Rectal smooth muscle tissue (tissue), 1 donor: ENCODE measurements around the gene MUTYH.
"Not testable (repeated sequence)": the region's sequence is repeated elsewhere in the genome, so short reads cannot be mapped to it uniquely, and the experiment has no call there.

ENCODE experiments used
- H3K27ac ChIP-seq: one replicate; pipeline ENCODE4 v1.7.0; 2013; ENCODE audit warnings: low read depth, low read length, inconsistent platforms
- H3K27me3 ChIP-seq: one replicate; pipeline ENCODE4 v1.7.0; 2013; ENCODE audit warnings: low read length; ENCODE audit not compliant: control insufficient read depth, insufficient read depth
- H3K36me3 ChIP-seq: one replicate; pipeline ENCODE4 v1.7.0; 2013; ENCODE audit warnings: low read length; ENCODE audit not compliant: control insufficient read depth, insufficient read depth
- H3K4me1 ChIP-seq: one replicate; pipeline ENCODE4 v1.7.0; 2013; ENCODE audit warnings: low read length; ENCODE audit not compliant: control insufficient read depth, insufficient read depth
- H3K4me3 ChIP-seq: one replicate; pipeline ENCODE4 v1.7.0; 2013; ENCODE audit warnings: low read length
- H3K9ac ChIP-seq: one replicate; pipeline ENCODE4 v1.7.0; 2013; ENCODE audit warnings: low read length

The MUTYH gene

GRCh38 chr1:45370575-45370974 lies 30.3 kb upstream of the MUTYH start:
- peaks cover 3% of the 10 kb centered on the region for H3K4me1 ChIP-seq
- H3K4me3 ChIP-seq, result no peak overlapping the region
- no peaks in the 10 kb centered on the region for H3K36me3 ChIP-seq
- no peaks in the 10 kb centered on the region for H3K27me3 ChIP-seq
- no peak overlapping the region for H3K9ac ChIP-seq
- no peak overlapping the region for H3K27ac ChIP-seq

GRCh38 chr1:45365051-45365450 lies 24.8 kb upstream of the MUTYH start:
- H3K4me3 ChIP-seq, result no peak overlapping the region
- H3K4me1 ChIP-seq, result peaks cover 6% of the 10 kb centered on the region
- H3K27ac ChIP-seq, result no peak overlapping the region
- H3K9ac ChIP-seq, result no peak overlapping the region
- H3K27me3 ChIP-seq, result no peaks in the 10 kb centered on the region
- no peaks in the 10 kb centered on the region for H3K36me3 ChIP-seq

DNA sequence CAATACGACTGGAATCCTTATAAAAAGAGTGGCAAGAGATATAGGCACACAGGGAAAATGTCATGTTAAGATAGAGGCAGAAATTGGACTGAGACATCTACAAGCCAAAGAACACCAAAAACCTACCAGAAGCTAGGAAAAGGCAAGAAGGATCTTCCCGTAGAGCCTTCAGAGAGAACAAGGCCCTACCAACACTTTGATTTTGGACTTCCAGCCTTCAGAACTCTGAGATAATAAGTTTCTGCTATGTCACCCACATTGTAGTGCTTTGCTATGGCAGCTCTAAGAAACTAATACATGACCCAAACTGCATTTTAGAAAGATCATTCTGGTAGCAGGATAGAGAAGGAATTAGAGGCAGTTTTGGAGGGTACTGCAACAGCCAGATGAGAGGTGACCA lies 24.1 kb upstream of the MUTYH start:
- Histone ChIP-seq H3K36me3 (no peaks in the 10 kb centered on the region), H3K4me1 (peaks cover 8% of the 10 kb centered on the region), H3K9ac (no peak overlapping the region), H3K4me3 (no peak overlapping the region), H3K27me3 (no peaks in the 10 kb centered on the region), H3K27ac (no peak overlapping the region)

- H3K27me3 ChIP-seq, H3K36me3 ChIP-seq, H3K4me1 ChIP-seq, H3K9ac ChIP-seq: not testable (repeated sequence)
- H3K27ac ChIP-seq, result peak overlapping the region; percentile 66
- H3K4me3 ChIP-seq, result peak overlapping the region; percentile 41
Measured at GRCh38 chr1:45360981-45361380, 20.7 kb upstream of the MUTYH start.

GRCh38 chr1:45359882-45360513 lies 19.8 kb upstream of the MUTYH start:
- Histone ChIP-seq H3K27ac (peak overlapping the region; percentile 66), H3K4me1 (peaks cover 8% of the 10 kb centered on the region), H3K9ac (no peak overlapping the region), H3K36me3 (no peaks in the 10 kb centered on the region), H3K4me3 (peak overlapping the region; percentile 33), H3K27me3 (no peaks in the 10 kb centered on the region)

DNA sequence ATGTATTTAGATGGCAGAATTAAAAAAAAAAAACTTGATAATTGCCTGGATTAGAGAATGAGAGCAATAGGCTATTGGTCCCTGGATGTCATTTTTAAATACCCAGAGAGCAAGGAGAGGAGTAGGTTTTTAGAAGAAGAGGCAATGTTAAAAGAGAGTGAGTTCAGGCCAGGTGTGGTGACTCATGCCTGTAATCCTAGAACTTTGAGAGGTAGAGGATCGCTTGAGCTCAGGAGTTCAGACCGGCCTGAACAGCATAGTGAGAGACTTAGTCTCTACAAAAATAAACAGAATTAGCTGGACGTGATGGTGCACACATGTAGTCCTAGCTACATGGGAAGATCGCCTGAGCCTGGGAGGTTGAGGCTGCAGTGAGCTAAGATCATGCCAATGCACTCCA lies 15.9 kb upstream of the MUTYH start:
- Histone ChIP-seq H3K4me1 (peaks cover 8% of the 10 kb centered on the region), H3K27ac (no peak overlapping the region), H3K4me3 (no peak overlapping the region), H3K36me3 (no peaks in the 10 kb centered on the region), H3K9ac (no peak overlapping the region), H3K27me3 (no peaks in the 10 kb centered on the region)

DNA sequence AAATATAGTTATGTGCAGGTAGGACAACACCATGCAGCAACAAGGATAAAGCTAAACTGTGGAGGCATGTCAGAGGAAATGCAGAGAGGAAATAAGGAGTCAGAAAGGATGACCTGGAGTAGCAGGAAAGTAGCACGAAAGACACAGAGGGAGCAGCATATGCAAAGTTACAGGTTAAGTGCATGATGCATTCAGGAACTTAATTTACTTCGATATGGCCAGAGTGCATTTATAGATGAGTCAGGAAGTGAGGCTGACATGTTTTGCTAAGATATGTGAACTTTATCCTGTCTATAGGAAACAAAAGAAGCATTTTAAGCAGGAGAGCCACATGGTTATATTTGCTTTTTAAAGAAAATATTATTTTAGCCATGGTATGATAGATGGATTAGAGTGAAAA lies 15.4 kb upstream of the MUTYH start:
- Histone ChIP-seq H3K9ac (no peak overlapping the region), H3K27me3 (no peaks in the 10 kb centered on the region), H3K36me3 (no peaks in the 10 kb centered on the region), H3K4me3 (no peak overlapping the region), H3K27ac (no peak overlapping the region), H3K4me1 (peaks cover 8% of the 10 kb centered on the region)

- H3K4me3 ChIP-seq, result no peak overlapping the region
- peaks cover under 1% of the 10 kb centered on the region for H3K4me1 ChIP-seq
- no peak overlapping the region for H3K9ac ChIP-seq
- no peaks in the 10 kb centered on the region for H3K36me3 ChIP-seq
- H3K27ac ChIP-seq, result no peak overlapping the region
- H3K27me3 ChIP-seq, result no peaks in the 10 kb centered on the region
Measured at GRCh38 chr1:45354838-45355237, 14.6 kb upstream of the MUTYH start.

DNA sequence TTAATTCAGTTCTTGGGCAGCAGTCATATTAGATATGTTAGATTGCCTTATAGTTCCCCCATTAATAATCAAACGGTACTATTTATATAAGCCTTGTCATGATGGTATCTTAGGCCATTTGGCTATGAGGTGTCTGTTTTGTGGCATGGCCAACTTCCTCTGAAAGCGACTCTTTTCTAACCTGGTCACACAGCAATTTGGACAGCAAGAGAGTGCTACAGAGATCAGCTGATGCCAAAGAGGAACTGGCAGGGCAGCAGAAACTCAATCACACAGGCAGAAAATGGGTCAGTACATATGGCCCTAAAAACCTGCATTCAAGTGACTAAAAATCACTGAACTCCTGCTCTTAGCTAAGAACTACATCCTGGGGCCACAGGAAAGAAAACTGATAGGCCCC lies 13.4 kb upstream of the MUTYH start:
- Histone ChIP-seq H3K4me3 (no peak overlapping the region), H3K27me3 (no peaks in the 10 kb centered on the region), H3K4me1 (peaks cover 10% of the 10 kb centered on the region), H3K9ac (no peak overlapping the region), H3K27ac (no peak overlapping the region), H3K36me3 (no peaks in the 10 kb centered on the region)

GRCh38 chr1:45351508-45351907 lies 11.3 kb upstream of the MUTYH start:
- H3K27me3 ChIP-seq, result no peaks in the 10 kb centered on the region
- no peak overlapping the region for H3K27ac ChIP-seq
- no peaks in the 10 kb centered on the region for H3K36me3 ChIP-seq
- H3K4me1 ChIP-seq, result peaks cover 20% of the 10 kb centered on the region
- H3K4me3 ChIP-seq, result no peak overlapping the region
- no peak overlapping the region for H3K9ac ChIP-seq

- Histone ChIP-seq H3K4me3 (no peak overlapping the region), H3K9ac (no peak overlapping the region), H3K4me1 (peaks cover 20% of the 10 kb centered on the region), H3K27me3 (no peaks in the 10 kb centered on the region), H3K27ac (peak overlapping the region; percentile 73), H3K36me3 (no peaks in the 10 kb centered on the region)
Measured at GRCh38 chr1:45348966-45349677, 8.9 kb upstream of the MUTYH start.

GRCh38 chr1:45348609-45348965 lies 8.3 kb upstream of the MUTYH start:
- H3K4me1 ChIP-seq, result peaks cover 20% of the 10 kb centered on the region
- no peaks in the 10 kb centered on the region for H3K27me3 ChIP-seq
- peak overlapping the region; percentile 73 for H3K27ac ChIP-seq
- H3K4me3 ChIP-seq, result no peak overlapping the region
- peaks cover under 1% of the 10 kb centered on the region for H3K36me3 ChIP-seq
- H3K9ac ChIP-seq, result no peak overlapping the region

- H3K27ac ChIP-seq, result peak overlapping the region; percentile 73
- no peak overlapping the region for H3K9ac ChIP-seq
Measured at GRCh38 chr1:45348020-45348419, 7.8 kb upstream of the MUTYH start.

More at GRCh38 chr1:45348020-45348419, 7.8 kb upstream of the MUTYH start:
- peaks cover 20% of the 10 kb centered on the region for H3K4me1 ChIP-seq
- no peaks in the 10 kb centered on the region for H3K27me3 ChIP-seq
- no peak overlapping the region for H3K4me3 ChIP-seq
- peaks cover 7% of the 10 kb centered on the region for H3K36me3 ChIP-seq
